GM23248 (cell line): Measurements from ENCODE around the gene PIGO.

ENCODE experiments used
- EZH2 ChIP-seq: fragments of 200-600 bp; sonication (generic); IDR thresholded peaks from 2 replicates; pipeline ENCODE4 v1.6.1; 2018; ENCODE audit warnings: antibody characterized with exemption, mild to moderate bottlenecking; ENCODE audit not compliant: insufficient read depth, poor library complexity, severe bottlenecking
- EZH2phosphoT487 ChIP-seq: fragments of 200-600 bp; sonication (generic); IDR thresholded peaks from 2 replicates; pipeline ENCODE4 v1.6.1; 2018; ENCODE audit warnings: antibody characterized with exemption, moderate library complexity, mild to moderate bottlenecking, low read depth; ENCODE audit not compliant: insufficient read depth

DNA sequence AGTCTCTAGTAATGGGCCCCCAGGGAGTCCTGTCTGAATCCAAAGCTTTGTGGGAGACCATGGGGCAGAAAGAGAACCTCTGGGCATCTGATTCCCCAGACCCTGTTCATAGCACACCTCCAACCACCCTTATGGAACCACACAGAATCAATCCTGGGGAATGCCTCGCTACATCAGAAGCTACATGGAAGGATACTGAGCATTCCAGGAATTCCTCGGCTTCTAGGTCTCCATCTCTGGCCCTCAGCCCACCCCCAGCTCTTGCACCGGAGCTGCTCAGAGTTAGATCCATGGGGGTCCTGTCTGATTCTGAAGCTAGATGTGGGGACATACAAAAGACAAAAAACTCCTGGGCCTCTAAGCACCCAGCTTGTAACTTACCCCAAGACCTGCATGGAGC lies 52.3 kb downstream of the PIGO start:
- TF ChIP-seq EZH2 (no peak), EZH2phosphoT487 (no peak)
